ENCODE data around the gene OTUD4. TPM values are rescaled to one million over a fixed set of nuclear protein-coding genes. Genes with fewer than 3 reads are reported as not detected.

OTUD4 gene
- total and polyA plus RNA-seq, 2 donors (not counting 1 experiment from before 2014, with no cell fraction given), result 9.7 to 51.0 TPM

DNA sequence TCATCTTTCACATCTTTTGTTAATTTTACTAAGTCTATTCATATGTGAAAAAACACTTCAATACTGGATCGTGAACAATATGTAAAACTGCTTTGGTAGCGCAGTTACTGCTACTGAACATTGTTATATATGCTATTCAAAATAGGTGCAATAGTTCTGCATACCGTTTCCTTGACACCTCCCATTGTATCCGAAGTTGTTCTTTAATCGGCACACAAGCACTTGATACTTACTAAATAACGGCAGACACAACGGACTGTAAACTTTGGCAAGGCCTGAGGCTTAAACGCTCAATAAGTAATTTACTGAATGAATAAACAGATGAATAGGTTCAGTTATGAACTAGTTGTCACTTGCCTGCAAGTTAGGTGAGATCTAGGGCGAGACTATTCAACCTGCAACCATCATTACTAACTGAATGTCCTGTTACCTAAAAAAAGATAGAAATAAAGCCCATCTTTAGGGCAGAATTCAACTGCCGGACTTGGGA lies 83.0 kb downstream of the OTUD4 start:
- Histone ChIP-seq H3K79me2 (ENCODE audit: control insufficient read depth, insufficient read depth, low read length) (peaks cover 96% of the 10 kb centered on the region), H3K27me3 (replicated peaks in 1 of 4; ENCODE audit: control extremely low read depth in 1 of 4, control insufficient read depth in 3 of 4, insufficient read depth in 4 of 4, low read length in 3 of 4) (no peaks in the 10 kb centered on the region), H3K4me3 (ENCODE audit: control extremely low read depth in 1 of 5, extremely low read depth in 1 of 5, insufficient read depth in 1 of 5, low read depth in 2 of 5, low read length in 4 of 5) (peak overlapping the region; percentile 66 to 94 (median 79)), H3K9ac (ENCODE audit: low read length) (peak overlapping the region; percentile 87), H3K27ac (ENCODE audit: low read length in 2 of 2) (peak overlapping the region; percentile 89 to 90), H3K4me1 (ENCODE audit: control insufficient read depth in 2 of 2, insufficient read depth in 2 of 2, low read length in 2 of 2) (peaks cover 33 to 40% of the 10 kb centered on the region in 2 donors), H3K36me3 (replicated peaks in 1 of 2; ENCODE audit: control extremely low read depth in 1 of 2, control insufficient read depth in 1 of 2, extremely low read depth in 1 of 2, insufficient read depth in 2 of 2, low read length in 1 of 2) (peaks cover 0 to 23% of the 10 kb centered on the region in 2 experiments), H3K4me2 (replicated peaks; ENCODE audit: low read depth, low read length, poor library complexity, severe bottlenecking) (peak overlapping the region; percentile 85), H4K20me1 (ENCODE audit: control insufficient read depth, insufficient read depth, low read length, poor library complexity, severe bottlenecking) (peaks cover 2% of the 10 kb centered on the region), H3K9me3 (ENCODE audit: control extremely low read depth in 1 of 3, control insufficient read depth in 2 of 3, insufficient read depth in 1 of 3, low read length in 2 of 3) (peaks cover 0 to 7% (median 2%) of the 10 kb centered on the region in 3 donors), H2AFZ (ENCODE audit: insufficient read depth, low read depth, low read length, poor library complexity, severe bottlenecking) (peak overlapping the region; percentile 96)
- ATAC-seq (ENCODE audit: low read depth), result no peak
- ChIA-PET CTCF (interaction anchor here (0.6 kb wide), 1 partner anchor 71 kb away, joined by 3 read pairs; no protein-coding TSS in a partner anchor), POLR2A (interaction anchor here (0.5 to 1.2 kb wide), 2 partner anchors 42 to 82 kb away, joined by 3 read pairs; no protein-coding TSS in a partner anchor)
- Mint-ChIP-seq H3K9me3 (ENCODE audit: insufficient read depth) (peaks cover 2% of the 10 kb centered on the region), H3K27me3 (no peaks in the 10 kb centered on the region), H3K4me1 (peaks cover 42% of the 10 kb centered on the region), H3K27ac (peak overlapping the region; percentile 98), H3K4me3 (peak overlapping the region; percentile 98)
- no peak for DNase-seq
- intact Hi-C loops (cut with micrococcal nuclease), result loop anchor here (5.0 to 10.0 kb wide), 2 partner anchors 947 to 1585 kb away; partner anchors contain the start of gene SMARCA5
- TF ChIP-seq EZH2 (IDR thresholded peaks at IDR 0.05; ENCODE audit: borderline replicate concordance, insufficient read depth, low read depth, low read length, poor library complexity, severe bottlenecking) (no peak), CTCF (IDR thresholded peaks at IDR 0.05) (no peak)
- 0% methylated on average over 1 of the region's 10 CpGs for WGBS (ENCODE audit: insufficient coverage)

DNA sequence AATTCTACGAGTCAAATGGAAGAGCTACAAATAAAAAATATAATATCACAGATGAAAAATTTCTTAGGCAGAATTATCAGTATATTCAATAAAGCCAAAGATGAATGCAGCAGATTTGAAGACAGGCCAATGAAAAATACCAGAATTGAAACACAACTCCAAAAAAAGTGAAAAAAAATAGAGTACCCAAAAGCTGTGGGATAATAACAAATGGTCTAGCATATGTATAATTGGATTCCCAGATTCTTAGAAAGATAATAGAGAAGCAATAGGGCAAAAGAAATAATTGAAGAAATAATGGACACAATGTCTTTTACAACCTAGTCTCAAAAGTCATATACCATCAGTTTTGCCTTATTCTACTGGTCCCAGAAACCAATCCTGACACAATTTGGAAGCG lies 86.8 kb downstream of the OTUD4 start:
- H3K9me3 Mint-ChIP-seq (ENCODE audit: insufficient read depth), result peaks cover 2% of the 10 kb centered on the region
- no peak for DNase-seq
- Histone ChIP-seq H3K4me3 (ENCODE audit: control extremely low read depth in 1 of 5, extremely low read depth in 1 of 5, insufficient read depth in 1 of 5, low read depth in 2 of 5, low read length in 4 of 5) (no peak overlapping the region), H3K79me2 (ENCODE audit: control insufficient read depth, insufficient read depth, low read length) (peaks cover 75% of the 10 kb centered on the region), H3K27ac (ENCODE audit: low read length in 2 of 2) (no peak overlapping the region), H2AFZ (ENCODE audit: insufficient read depth, low read depth, low read length, poor library complexity, severe bottlenecking) (no peak overlapping the region), H3K4me2 (replicated peaks; ENCODE audit: low read depth, low read length, poor library complexity, severe bottlenecking) (no peak overlapping the region), H3K9ac (ENCODE audit: low read length) (no peak overlapping the region), H4K20me1 (ENCODE audit: control insufficient read depth, insufficient read depth, low read length, poor library complexity, severe bottlenecking) (peaks cover 13% of the 10 kb centered on the region), H3K36me3 (replicated peaks in 1 of 2; ENCODE audit: control extremely low read depth in 1 of 2, control insufficient read depth in 1 of 2, extremely low read depth in 1 of 2, insufficient read depth in 2 of 2, low read length in 1 of 2) (peaks cover 0 to 42% of the 10 kb centered on the region in 2 experiments), H3K4me1 (ENCODE audit: control insufficient read depth in 2 of 2, insufficient read depth in 2 of 2, low read length in 2 of 2) (peaks cover 14 to 15% of the 10 kb centered on the region in 2 donors), H3K27me3 (replicated peaks in 1 of 4; ENCODE audit: control extremely low read depth in 1 of 4, control insufficient read depth in 3 of 4, insufficient read depth in 4 of 4, low read length in 3 of 4) (no peaks in the 10 kb centered on the region), H3K9me3 (ENCODE audit: control extremely low read depth in 1 of 3, control insufficient read depth in 2 of 3, insufficient read depth in 1 of 3, low read length in 2 of 3) (peaks cover 0 to 7% (median 2%) of the 10 kb centered on the region in 3 donors)
- no peak overlapping the region for H3K4me3 Mint-ChIP-seq
- CTCF ChIA-PET, result no interaction called here
- peaks cover 27% of the 10 kb centered on the region for H3K4me1 Mint-ChIP-seq
- ATAC-seq (ENCODE audit: low read depth), result no peak
- TF ChIP-seq CTCF (IDR thresholded peaks at IDR 0.05), result no peak
- TF ChIP-seq EZH2 (IDR thresholded peaks at IDR 0.05; ENCODE audit: borderline replicate concordance, insufficient read depth, low read depth, low read length, poor library complexity, severe bottlenecking), result no peak
- POLR2A ChIA-PET, result no interaction called here
- no CpG with 5 or more reads among the region's 2 CpGs for WGBS (ENCODE audit: insufficient coverage)
- H3K27ac Mint-ChIP-seq, result no peak overlapping the region
- H3K27me3 Mint-ChIP-seq, result no peaks in the 10 kb centered on the region
- intact Hi-C loops (cut with micrococcal nuclease), result loop anchor here (10.0 kb wide), 1 partner anchor 951 kb away; no protein-coding TSS in a partner anchor
